Colon (tissue), 2 donors: Measurements from ENCODE around the gene CEP43.
"Not testable (repeated sequence)": the region's sequence is repeated elsewhere in the genome, so short reads cannot be mapped to it uniquely, and the experiment has no call there.

ENCODE experiments used
- FAIRE-seq: peaks from 2 replicates; lab custom pipeline; 2012; peaks lifted over from hg19 to GRCh38; lab: Jason Lieb, UNC
- donor health status: control.
- donor health status: control.

CEP43 gene, protein sequence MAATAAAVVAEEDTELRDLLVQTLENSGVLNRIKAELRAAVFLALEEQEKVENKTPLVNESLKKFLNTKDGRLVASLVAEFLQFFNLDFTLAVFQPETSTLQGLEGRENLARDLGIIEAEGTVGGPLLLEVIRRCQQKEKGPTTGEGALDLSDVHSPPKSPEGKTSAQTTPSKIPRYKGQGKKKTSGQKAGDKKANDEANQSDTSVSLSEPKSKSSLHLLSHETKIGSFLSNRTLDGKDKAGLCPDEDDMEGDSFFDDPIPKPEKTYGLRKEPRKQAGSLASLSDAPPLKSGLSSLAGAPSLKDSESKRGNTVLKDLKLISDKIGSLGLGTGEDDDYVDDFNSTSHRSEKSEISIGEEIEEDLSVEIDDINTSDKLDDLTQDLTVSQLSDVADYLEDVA

GRCh38 chr6:166999145-166999883 lies at the start of gene CEP43:
TSS of gene CEP43 (plus strand) at chr6:166999397. CDS start at chr6:166999413, 16 bp downstream.
- FAIRE-seq = no peak

- FAIRE-seq = no peak
Measured at GRCh38 chr6:166949528-166950442, 49.4 kb upstream of the CEP43 start.

- FAIRE-seq = no peak
Measured at GRCh38 chr6:166950443-166950821, 48.8 kb upstream of the CEP43 start.

DNA sequence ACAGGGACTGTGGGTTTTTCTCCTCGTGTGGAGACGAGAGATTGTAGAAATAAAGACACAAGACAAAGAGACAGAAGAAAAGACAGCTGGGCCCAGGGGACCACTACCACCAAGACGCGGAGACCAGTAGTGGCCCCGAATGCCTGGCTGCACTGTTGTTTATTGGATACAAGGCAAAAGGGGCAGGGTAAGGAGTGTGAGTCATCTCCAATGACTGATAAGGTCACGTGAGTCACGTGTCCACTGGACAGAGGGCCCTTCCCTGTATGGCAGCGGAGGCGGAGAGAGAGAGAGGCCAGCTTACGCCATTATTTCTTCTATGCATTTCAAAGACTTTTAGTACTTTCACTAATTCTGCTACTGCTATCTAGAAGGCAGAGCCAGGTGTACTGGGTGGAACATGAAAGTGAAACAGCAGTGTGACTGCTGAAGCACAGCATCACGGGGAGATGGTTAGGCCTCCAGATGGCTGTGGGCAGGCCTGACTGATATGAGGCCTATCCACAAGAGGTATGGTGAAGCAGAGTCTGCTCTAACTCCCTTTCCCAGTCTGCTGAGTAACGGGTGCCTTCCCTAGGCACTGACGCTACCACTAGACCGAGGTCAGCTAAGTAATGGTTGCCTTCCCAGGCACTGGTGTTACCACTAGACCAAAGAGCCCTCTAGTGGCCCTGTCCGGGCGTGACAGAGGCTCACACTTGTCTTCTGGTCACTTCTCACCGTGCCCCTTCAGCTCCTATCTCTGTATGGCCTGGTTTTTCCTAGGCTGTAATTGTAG lies 48.1 kb upstream of the CEP43 start:
- not testable (repeated sequence) for FAIRE-seq

GRCh38 chr6:166951670-166952060 lies 47.5 kb upstream of the CEP43 start:
- no peak for FAIRE-seq

GRCh38 chr6:166952121-166952520 lies 47.1 kb upstream of the CEP43 start:
- no peak for FAIRE-seq

DNA sequence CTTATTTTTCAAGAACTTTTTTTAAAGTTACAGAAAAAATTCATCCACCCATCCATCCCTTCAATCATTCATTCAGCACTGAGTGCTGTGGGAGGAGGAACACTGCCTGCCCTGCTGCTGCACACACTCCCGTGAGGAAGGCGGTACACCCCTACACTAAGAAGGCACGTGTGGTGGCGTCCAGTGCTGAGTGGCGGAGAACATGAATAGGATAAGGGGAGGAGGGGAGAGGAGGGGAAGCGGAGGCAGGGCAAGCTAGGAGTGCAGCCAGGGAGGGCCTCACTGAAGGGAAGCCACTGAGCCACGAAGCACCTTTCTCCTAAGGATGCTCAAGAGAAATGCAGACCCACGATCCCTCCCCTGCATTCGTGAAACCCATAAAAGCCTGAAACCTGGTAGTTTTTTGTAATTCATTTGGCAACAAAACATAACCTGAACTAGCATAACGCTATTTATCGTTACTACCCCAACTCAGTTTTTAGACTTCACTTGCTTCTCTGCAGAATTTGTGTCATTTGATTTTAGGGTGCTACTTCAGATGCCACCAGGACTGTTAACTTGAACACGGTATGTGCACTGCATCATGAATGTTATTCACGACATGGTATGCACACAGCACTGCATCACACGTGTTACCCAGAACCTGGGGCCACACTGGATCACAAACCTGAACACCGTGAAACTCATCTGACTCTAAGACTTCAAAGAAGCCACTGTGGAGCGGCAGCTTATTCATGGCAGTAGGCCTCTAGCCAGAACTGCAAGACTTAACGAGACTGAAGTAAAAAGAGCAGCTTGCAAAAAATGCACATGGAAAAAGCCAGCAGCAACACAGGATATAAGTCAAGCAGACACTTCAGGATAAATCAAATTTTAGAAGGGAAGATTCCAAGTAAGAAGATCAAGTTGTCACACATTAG lies 46.4 kb upstream of the CEP43 start:
- no peak for FAIRE-seq

DNA sequence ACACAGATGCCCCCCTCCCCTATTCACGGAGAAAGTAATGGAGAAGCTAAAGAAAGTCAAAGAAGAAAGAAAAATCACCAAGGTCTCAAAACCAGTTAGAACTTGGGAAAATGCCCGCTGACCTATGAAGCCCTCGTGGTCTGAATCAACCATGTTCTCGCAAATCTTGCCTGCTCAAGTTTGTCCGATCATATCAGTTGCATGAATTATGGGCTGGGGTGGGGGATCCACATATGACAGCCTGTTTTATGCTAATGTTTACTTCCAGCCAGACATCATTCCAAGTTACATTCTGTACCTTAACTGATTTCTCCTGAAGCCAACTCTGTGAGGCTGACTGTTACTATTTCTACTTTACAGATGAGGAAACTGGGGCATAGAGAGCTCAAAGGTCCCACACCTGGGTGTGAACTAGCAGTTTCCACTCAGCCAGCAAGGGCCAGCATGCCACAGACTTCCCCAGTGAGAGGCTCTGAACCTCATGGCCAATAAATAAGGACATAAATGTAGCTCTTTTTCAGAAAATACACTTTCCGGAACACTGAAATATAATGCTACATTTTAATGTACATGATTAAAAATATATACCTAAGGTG lies 45.0 kb upstream of the CEP43 start:
- FAIRE-seq = no peak

DNA sequence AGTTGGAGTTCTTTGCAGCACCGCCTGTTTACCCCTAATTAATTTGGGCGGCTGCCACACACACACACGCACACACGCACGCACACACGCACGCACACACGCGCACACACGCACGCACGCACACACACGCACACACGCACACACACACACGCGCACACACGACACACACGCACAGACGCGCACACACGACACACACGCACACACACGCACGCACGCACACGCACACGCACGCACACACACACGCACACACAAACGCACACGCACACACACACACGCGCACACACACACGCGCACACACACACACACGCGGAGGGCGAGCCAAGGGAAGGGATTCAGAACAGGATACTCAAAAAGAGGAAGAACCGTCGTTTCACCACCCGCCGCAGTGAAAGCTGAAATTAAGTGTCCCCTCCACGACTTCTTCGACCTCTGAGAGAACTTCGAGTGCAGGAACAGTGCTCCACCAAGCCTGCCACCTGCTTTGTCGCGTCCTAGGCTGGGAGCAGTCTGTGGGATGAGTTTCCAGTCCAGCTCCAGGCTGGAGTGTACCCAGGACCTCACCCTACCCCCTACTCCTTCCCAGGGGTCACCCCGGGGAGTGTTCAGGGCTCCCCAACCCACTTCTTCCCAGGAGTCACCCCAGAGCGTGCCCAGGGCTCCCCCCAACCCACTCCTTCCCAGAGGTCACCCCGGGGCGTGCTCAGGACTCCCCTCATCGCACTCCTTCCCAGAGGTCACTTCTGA lies 43.9 kb upstream of the CEP43 start:
- no peak for FAIRE-seq

- no peak for FAIRE-seq
Measured at GRCh38 chr6:166955865-166956443, 43.2 kb upstream of the CEP43 start.

- no peak for FAIRE-seq
Measured at GRCh38 chr6:166956444-166957086, 42.6 kb upstream of the CEP43 start, which contains the start of gene RNASET2. TSS of gene RNASET2 (minus strand) at chr6:166956550. CDS start at chr6:166956182, 368 bp downstream.

GRCh38 chr6:166957087-166957804 lies 42.0 kb upstream of the CEP43 start:
- no peak for FAIRE-seq

DNA sequence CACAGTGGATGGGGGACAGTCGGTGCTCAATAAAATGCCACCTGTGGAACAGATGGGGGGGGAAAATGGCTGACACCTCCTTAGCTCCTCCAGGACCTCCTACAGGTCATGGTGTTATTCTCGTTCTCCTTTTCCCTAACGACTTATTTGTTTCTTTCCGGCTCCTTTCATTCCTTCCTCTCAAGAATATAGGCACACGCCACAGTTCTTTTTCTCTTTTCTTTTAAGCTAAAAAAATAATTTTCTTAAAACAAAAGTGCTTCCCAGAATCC lies 41.5 kb upstream of the CEP43 start:
- FAIRE-seq = no peak

- no peak for FAIRE-seq
Measured at GRCh38 chr6:166958926-166959861, 40.0 kb upstream of the CEP43 start.

GRCh38 chr6:166959911-166960608 lies 39.1 kb upstream of the CEP43 start:
- FAIRE-seq = no peak

GRCh38 chr6:166960609-166960978 lies 38.6 kb upstream of the CEP43 start:
- FAIRE-seq = no peak
